DMS 273 (cell line): ENCODE results near the gene CBX2.
A peak's percentile ranks its signal among the peaks of the same experiment; 100 is the strongest.

ENCODE experiments used
- DNase-seq: peaks from one replicate; lab custom pipeline; 2025; ENCODE audit not compliant: unreplicated experiment; lab: John Stamatoyannopoulos, UW

Gene CBX2

GRCh38 chr17:79786930-79787643, 9.1 kb downstream of the CBX2 start:
- no peak for DNase-seq

GRCh38 chr17:79788455-79788854, 10.5 kb downstream of the CBX2 start:
- DNase-seq = no peak

DNA sequence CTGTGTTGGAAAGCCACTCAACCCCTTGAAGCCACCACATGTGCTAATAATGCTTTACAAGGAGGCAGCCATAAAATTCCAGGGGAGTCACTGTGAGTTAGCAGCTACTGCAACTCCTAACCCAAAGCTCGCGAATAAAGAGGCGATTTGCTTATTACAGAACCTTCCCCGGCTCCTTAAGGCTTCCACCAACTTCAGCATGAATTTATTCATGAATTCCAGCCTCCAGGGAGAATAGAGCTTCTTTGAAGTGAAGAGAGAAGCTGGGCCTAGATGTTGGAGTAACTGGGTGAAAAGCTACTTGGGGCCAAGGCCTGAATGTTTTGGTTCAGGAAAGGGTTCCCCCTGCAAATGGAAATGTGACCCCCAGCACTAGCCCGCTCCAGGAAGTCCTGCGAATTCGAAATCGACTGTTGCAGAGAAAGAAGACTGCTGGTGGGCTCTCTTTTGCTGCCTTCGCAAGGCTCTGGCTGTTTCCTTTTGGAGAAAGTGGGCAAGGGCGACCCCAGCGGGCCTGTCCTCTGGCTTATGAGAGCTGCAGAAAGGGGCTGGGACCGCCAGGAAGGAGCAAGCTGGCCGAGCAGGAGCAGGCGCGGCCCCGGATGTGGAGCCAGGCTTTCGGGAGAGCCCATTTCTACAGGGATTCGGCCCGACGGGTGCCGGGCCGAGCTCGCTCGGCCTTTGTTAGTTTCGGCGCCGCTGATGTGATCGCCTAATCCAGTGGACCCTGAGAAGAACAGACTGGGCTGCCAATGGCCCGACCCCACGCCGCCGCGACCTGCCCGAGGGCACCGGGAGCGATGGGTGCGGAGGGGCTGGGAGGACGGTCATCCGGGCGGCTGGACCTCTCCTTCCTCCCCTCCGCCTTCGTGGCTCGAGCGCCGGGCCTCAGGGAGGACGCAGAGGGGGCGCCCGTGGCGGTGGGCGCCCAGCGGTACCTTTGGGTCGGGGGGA, 11.3 kb downstream of the CBX2 start:
- DNase-seq = no peak

DNA sequence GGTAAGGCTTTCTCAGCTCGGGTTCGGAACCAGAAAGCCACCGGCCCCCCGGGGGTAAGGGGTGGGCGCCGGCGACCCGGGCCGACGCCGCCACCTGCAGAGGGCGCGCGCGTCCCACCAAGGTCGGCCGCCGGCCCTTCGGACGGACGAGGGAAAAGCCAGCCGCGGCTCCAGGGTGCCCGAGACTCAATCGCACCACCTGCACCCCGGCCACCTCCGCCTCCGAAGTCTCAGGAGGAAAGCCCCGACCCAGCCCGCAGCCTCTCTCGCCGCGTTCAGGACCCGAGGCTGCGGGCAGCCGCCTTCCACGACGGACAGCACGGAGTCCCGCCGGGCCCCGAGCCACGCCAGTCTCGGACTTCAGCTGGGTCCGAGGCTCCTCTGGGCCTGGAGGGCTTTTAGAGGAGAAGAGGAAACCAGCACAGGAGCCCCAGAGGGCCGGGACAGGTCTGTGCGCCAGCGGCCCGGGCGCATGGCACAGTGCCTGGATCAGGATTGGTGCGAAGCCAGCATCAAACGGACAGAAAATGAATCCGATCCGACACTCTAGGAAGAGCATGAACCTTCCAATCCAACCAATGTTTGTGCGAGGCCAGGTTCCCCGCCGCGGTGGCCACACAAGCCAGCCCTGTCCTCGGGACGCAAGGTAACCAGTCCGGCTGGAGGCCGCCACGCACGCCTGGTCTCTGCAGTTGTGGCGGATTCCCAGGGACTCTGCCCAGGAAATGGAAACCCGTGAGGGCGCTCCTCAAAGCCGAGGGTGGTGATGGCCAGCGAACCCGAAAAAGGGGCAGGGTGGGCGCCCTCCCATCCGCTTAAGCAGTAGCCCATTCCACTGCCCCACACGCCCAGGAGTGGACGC, 12.2 kb downstream of the CBX2 start:
- DNase-seq = peak; percentile 78

DNA sequence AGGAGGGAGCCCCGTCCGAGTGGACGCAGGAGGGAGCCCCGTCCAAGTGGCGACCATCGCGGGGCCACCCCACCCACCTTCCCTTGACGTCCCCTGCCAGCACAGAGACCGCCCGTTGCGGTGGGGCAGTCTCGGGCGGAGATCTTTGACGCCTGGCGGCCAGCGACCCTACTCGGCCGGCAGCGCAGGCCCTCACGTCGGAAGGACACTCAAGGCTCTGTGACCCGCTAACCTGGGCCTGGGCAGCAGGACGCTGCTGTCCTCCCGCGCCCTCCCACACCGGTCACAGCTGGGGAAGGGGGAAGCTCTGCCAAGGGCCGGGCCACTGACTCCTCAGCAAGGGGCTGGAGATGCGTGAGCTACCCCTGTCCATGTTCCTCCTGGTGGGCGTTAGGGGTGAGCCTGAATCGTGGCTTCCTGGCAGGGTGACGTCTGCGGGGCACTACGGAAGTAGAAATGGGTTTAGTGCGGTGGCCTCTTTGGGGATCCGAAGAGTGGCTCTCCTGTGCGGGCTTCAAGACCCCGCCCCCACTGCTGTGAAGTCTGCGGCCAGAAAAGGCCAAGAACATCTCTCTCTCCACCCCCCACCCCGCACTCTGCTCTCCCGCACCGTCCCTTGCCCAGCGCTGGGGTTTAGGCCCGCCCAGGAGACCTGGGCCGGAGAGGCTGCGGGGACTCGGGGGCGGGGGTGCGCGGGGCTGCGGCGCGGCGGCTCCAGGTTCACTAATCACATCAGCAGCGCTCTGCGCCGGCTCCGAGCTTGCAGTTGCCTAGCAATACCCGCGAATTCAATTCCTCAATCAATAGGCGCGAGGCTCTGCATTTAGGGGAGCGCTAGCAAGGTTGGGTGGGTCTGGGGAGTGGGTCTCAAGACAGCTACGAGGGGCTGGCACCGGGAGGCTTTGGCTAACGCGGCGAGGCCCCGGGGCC, 13.1 kb downstream of the CBX2 start:
- DNase-seq = peak; percentile 43

GRCh38 chr17:79791735-79792161, 13.8 kb downstream of the CBX2 start:
- DNase-seq = no peak

- DNase-seq = no peak
These were observed 14.5 kb downstream of the CBX2 start for GRCh38 chr17:79792341-79792871.

- DNase-seq = peak; percentile 28
These were observed 15.3 kb downstream of the CBX2 start for GRCh38 chr17:79792984-79793923.

- DNase-seq = peak; percentile 60
These were observed 16.0 kb downstream of the CBX2 start for GRCh38 chr17:79793924-79794304.

- DNase-seq = no peak
These were observed 16.9 kb downstream of the CBX2 start for GRCh38 chr17:79794659-79795511.

DNA sequence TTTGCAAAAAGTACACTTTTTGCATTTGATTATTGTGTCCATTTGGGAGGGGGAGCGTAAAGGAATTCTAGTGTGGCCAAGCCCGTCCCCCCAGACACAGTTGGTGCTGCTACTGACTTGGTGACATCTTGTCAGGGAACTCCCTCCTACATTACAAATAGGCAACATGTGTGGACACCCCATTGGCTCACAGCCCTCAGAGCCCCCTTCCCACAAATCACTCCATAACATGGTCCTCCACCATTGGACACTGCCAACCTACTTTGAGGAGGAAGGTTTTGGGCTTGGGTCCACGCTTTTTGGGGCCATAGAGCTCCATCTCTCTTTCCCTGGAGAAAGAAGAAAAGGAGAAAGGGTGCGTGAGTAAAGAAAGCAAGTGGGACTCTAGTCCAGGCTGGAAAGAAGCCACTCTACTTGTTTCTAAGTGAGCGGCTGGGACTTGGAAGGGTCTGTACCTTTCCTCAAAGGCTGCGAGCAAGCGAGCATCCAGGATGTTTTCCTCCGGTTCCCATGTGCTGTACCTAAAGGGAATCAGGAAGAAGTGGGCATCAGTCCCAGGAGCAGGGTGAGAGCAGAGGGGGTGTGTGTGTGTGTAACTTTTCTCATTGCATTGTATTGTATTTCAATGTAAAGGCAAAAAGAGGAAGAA, 18.0 kb downstream of the CBX2 start:
- peak; percentile 57 for DNase-seq

DNA sequence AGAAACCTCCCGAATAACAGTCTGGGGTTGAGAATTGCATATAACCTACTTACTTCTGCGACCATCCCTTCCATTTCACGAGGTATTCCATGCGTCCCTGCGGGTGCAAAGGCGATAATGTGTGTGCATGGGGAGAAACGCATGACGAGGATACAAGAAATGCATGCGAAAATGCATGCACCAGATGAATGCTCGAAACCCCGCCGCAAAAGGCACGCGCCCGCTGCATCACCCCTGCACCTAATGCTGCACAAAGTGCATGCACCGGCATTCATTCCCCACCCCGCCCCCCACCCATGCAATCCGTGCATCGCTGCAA, 18.5 kb downstream of the CBX2 start:
- peak; percentile 63 for DNase-seq

- peak; percentile 100 for DNase-seq
These were observed 19.0 kb downstream of the CBX2 start, which contains the start of gene CBX8 for GRCh38 chr17:79796763-79797491. CBX8 (minus strand) TSS chr17:79797077; CDS start chr17:79796998, 79 bp downstream.

DNA sequence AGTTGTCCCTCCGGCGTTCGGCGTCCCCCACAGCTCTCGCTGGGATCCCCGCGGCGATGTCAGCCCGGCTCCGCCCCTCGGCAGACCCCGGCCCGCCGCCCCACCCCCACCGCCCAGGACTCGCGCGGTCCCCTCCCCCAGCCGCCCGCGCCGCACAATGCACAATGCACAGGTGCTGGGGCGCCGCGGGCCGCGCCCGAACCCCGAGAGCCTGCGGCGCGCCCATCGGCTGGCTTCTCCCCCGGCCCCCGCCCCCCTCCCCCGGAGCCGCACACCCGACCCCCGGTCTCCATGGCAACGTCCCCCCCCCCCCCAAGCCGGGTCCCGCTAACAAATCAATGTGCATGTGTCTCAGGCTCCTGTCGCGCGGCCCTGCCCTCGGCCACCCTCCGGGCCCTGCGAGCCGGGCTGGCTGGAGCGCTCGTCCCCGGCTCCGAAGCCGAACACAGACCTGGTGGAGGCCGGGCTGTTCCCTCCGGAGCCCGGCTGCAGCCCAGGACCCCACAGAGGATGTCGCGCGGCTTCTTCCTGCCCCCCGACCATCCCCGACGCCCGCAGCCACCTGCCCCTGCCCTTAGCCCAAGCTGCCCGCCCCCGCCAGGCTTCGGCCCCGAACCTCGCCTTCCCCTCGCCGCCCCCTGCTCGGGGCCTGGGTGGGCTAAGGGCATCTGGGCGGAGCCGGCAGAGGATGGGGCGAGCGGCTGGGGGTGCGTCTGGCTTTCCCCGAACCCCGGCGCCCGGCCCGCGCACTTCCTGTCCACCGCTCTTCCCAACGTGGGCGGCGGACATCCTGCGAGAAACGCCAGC, 19.7 kb downstream of the CBX2 start:
- peak; percentile 74 for DNase-seq

GRCh38 chr17:79798299-79799173, 20.6 kb downstream of the CBX2 start:
- peak; percentile 45 for DNase-seq
